SK-N-SH treated with all-trans-retinoic acid at 6 μM for 48 hours (cell line): ENCODE data around the gene MRGPRX1.
"Not testable (repeated sequence)": the region's sequence is repeated elsewhere in the genome, so short reads cannot be mapped to it uniquely, and the experiment has no call there.

Source experiments
- CREB5 ChIP-seq: fragments of 250-450 bp; sonication (Bioruptor Pico); IDR thresholded peaks from 2 replicates; pipeline ENCODE4 v1.5.1; 2020; ENCODE audit warnings: low read depth, mild to moderate bottlenecking, moderate library complexity
- CSDC2 ChIP-seq: fragments of 250-450 bp; sonication (Bioruptor Pico); IDR thresholded peaks from 2 replicates; pipeline ENCODE4 v1.5.0; 2020; ENCODE audit warnings: mild to moderate bottlenecking, moderate library complexity
- OSR1 ChIP-seq: fragments of 250-450 bp; sonication (Bioruptor Pico); IDR thresholded peaks from 2 replicates; pipeline ENCODE4 v1.8.0; 2022; ENCODE audit warnings: moderate library complexity, mild to moderate bottlenecking, inconsistent platforms
- PATZ1 ChIP-seq: fragments of 250-450 bp; sonication (Bioruptor Pico); IDR thresholded peaks from 2 replicates; pipeline ENCODE4 v1.8.0; 2020; ENCODE audit warnings: mild to moderate bottlenecking, moderate library complexity, borderline replicate concordance
- RARB ChIP-seq: fragments of 250-450 bp; sonication (Bioruptor Pico); IDR thresholded peaks from 2 replicates; pipeline ENCODE4 v1.8.0; 2021; ENCODE audit warnings: mild to moderate bottlenecking, moderate library complexity
- SNAI2 ChIP-seq: fragments of 250-450 bp; sonication (Bioruptor Pico); IDR thresholded peaks from 2 replicates; pipeline ENCODE4 v1.5.0; 2020; ENCODE audit warnings: mild to moderate bottlenecking, moderate library complexity
- TSHZ2 ChIP-seq: fragments of 250-450 bp; sonication (Bioruptor Pico); IDR thresholded peaks from 2 replicates; pipeline ENCODE4 v1.5.0; 2020; ENCODE audit warnings: mild to moderate bottlenecking, moderate library complexity
- ZFP3 ChIP-seq: fragments of 250-450 bp; sonication (Bioruptor Pico); IDR thresholded peaks from 2 replicates; pipeline ENCODE4 v1.5.0; 2020; ENCODE audit warnings: mild to moderate bottlenecking, moderate library complexity
- ZNF565 ChIP-seq: fragments of 450-650 bp; formaldehyde crosslinking; conservative IDR thresholded peaks from 2 replicates; pipeline ENCODE4 v1.5.0; 2020; ENCODE audit warnings: low read depth, mild to moderate bottlenecking, moderate library complexity

GRCh38 chr11:18925426-18925825 is 13.8 kb downstream of the MRGPRX1 start:
- TF ChIP-seq CREB5 (CRISPR knock-in tag); CSDC2; PATZ1 (CRISPR knock-in tag); OSR1 (CRISPR knock-in tag); RARB; ZNF565; TSHZ2; ZFP3 (CRISPR knock-in tag); SNAI2 (CRISPR knock-in tag): not testable (repeated sequence)
